ENCODE measurements around the gene SCAMP2. TPM values are rescaled to one million over a fixed set of nuclear protein-coding genes. Genes with fewer than 3 reads are reported as not detected.

Gene SCAMP2
- total RNA-seq, 1 donor from 2014 or later, result 93.4 TPM

GRCh38 chr15:74809242-74809641 lies 63.9 kb downstream of the SCAMP2 start:
- TF ChIP-seq, protein P1, sequence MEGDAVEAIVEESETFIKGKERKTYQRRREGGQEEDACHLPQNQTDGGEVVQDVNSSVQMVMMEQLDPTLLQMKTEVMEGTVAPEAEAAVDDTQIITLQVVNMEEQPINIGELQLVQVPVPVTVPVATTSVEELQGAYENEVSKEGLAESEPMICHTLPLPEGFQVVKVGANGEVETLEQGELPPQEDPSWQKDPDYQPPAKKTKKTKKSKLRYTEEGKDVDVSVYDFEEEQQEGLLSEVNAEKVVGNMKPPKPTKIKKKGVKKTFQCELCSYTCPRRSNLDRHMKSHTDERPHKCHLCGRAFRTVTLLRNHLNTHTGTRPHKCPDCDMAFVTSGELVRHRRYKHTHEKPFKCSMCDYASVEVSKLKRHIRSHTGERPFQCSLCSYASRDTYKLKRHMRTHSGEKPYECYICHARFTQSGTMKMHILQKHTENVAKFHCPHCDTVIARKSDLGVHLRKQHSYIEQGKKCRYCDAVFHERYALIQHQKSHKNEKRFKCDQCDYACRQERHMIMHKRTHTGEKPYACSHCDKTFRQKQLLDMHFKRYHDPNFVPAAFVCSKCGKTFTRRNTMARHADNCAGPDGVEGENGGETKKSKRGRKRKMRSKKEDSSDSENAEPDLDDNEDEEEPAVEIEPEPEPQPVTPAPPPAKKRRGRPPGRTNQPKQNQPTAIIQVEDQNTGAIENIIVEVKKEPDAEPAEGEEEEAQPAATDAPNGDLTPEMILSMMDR (IDR thresholded peaks at IDR 0.05; ENCODE audit: insufficient read depth, low read length, poor library complexity, severe bottlenecking), result no peak
- no peaks in the 10 kb centered on the region for H3K36me3 ChIP-seq (ENCODE audit: control insufficient read depth, insufficient read depth, low read length)
- DNase-seq (ENCODE audit: low read depth), result no peak
- H3K27me3 ChIP-seq (ENCODE audit: control insufficient read depth, insufficient read depth, low read length), result no peaks in the 10 kb centered on the region
- no peak overlapping the region for H3K4me3 ChIP-seq (ENCODE audit: low read depth, low read length)

DNA sequence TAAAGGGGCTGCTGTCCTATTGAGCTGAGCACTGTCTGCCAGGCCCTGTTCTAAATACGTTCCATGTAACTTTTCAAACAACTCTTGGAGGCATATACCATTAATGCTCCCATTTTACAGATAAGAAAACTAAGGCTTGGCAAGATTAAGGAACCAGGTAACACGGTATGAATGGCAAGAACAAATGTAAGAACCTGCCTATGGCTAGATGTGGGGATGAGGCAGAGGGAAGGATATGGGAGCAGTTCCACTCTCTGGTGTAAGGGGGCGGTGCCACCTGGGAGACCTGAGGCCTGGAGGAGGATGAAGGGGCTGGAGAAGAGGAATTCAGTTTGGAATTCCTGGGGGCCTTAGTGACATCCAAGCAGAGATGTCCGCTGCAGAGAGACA lies 64.3 kb downstream of the SCAMP2 start:
- no peaks in the 10 kb centered on the region for H3K36me3 ChIP-seq (ENCODE audit: control insufficient read depth, insufficient read depth, low read length)
- H3K4me3 ChIP-seq (ENCODE audit: low read depth, low read length), result no peak overlapping the region
- TF ChIP-seq, protein P1 (IDR thresholded peaks at IDR 0.05; ENCODE audit: insufficient read depth, low read length, poor library complexity, severe bottlenecking), result no peak
- no peak for DNase-seq (ENCODE audit: low read depth)
- H3K27me3 ChIP-seq (ENCODE audit: control insufficient read depth, insufficient read depth, low read length), result no peaks in the 10 kb centered on the region

- DNase-seq (ENCODE audit: low read depth), result no peak
- no peak overlapping the region for H3K4me3 ChIP-seq (ENCODE audit: low read depth, low read length)
- no peaks in the 10 kb centered on the region for H3K36me3 ChIP-seq (ENCODE audit: control insufficient read depth, insufficient read depth, low read length)
- TF ChIP-seq, protein P1 (IDR thresholded peaks at IDR 0.05; ENCODE audit: insufficient read depth, low read length, poor library complexity, severe bottlenecking), result no peak
- H3K27me3 ChIP-seq (ENCODE audit: control insufficient read depth, insufficient read depth, low read length), result no peaks in the 10 kb centered on the region
These were observed 64.9 kb downstream of the SCAMP2 start for GRCh38 chr15:74808078-74808839.

DNA sequence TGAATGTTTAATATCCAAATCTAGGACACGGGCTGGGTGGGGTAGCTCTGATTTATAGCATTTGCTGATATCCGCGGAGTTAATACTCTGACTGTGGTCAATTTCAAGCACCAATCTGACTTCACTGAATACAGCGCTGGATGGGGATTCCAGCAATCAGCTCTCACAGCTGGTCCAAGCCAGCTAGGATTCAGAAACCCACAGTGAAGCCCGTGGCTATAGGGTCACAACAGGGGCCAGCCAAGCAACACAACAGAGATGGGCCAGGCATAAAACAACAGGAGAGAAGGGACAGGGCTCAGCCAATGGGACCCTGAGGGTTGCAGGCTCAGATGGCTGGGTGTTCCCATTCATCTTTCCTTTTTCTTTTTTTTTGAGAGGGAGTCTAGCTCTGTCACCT lies 65.9 kb downstream of the SCAMP2 start:
- DNase-seq (ENCODE audit: low read depth), result no peak
- TF ChIP-seq, protein P1 (IDR thresholded peaks at IDR 0.05; ENCODE audit: insufficient read depth, low read length, poor library complexity, severe bottlenecking), result no peak
- Histone ChIP-seq H3K36me3 (ENCODE audit: control insufficient read depth, insufficient read depth, low read length) (no peaks in the 10 kb centered on the region), H3K27me3 (ENCODE audit: control insufficient read depth, insufficient read depth, low read length) (no peaks in the 10 kb centered on the region), H3K4me3 (ENCODE audit: low read depth, low read length) (no peak overlapping the region)

- no peaks in the 10 kb centered on the region for H3K27me3 ChIP-seq (ENCODE audit: control insufficient read depth, insufficient read depth, low read length)
- TF ChIP-seq, protein P1 (IDR thresholded peaks at IDR 0.05; ENCODE audit: insufficient read depth, low read length, poor library complexity, severe bottlenecking), result no peak
- peaks cover 1% of the 10 kb centered on the region for H3K36me3 ChIP-seq (ENCODE audit: control insufficient read depth, insufficient read depth, low read length)
- no peak overlapping the region for H3K4me3 ChIP-seq (ENCODE audit: low read depth, low read length)
- no peak for DNase-seq (ENCODE audit: low read depth)
These were observed 68.2 kb downstream of the SCAMP2 start for GRCh38 chr15:74804935-74805334.

All from kidney epithelial cell (primary cell).